ENCODE measurements around the gene NABP2.
A peak's percentile ranks its signal among the peaks of the same experiment; 100 is the strongest.

The NABP2 gene

DNA sequence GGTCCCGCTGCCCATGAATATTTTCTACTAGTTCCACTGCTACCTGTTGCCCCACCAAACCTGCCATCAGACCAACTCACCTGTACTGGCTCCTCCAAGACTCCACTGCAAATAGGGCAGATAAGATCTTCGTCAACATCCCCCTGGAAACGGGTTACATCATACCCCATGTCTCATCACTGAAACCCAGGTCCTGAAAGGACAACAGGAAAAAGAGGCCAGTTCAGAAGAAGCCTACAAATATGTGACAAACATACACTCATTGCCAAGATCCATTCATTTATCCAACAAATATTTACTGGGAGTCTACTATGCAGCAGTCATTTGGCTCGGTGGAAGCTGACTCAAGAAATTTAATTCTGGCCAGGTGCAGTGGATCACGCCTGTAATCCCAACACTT is 10.3 kb upstream of the NABP2 start:
- no peak for DNase-seq (ENCODE audit: low spot score)

DNA sequence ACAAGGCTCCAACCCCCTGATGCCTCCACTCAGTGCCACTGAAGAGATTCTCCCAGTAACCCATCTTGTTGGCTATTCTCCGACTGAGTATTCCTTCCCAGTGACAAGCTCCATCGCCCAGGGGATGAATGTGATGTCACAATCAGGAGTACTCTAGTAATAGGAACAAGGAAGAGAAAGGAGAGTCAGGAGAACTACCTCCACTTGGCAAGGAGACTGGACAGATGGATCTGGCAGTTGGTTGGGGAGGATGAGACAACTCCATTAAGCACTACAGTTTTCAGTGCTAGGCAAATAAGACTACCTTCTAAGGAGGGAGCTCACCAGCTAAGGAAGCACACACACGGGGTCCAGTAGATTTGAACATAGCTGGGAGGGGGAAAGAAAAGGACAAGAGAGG is 7.7 kb upstream of the NABP2 start:
- DNase-seq (ENCODE audit: low spot score): no peak

DNA sequence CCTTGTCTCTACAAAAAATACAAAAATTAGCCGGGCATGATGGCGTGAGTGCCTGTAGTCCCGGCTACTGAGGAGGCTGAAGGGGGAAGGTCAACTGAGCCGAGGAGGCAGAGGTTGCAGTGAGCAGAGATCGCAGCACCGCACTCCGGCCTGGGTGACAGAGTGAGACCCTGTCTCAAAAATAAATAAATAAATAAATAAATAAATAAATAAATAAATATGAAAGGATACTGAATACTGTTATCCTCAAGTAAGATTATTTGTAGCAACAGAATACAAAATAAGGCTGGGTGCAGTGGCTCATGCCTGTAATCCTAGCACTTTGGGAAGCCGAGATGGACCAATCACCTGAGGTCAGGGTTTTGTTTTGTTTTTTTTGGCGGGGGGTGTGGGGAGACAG is 4.3 kb upstream of the NABP2 start:
- no peak for DNase-seq (ENCODE audit: low spot score)

DNA sequence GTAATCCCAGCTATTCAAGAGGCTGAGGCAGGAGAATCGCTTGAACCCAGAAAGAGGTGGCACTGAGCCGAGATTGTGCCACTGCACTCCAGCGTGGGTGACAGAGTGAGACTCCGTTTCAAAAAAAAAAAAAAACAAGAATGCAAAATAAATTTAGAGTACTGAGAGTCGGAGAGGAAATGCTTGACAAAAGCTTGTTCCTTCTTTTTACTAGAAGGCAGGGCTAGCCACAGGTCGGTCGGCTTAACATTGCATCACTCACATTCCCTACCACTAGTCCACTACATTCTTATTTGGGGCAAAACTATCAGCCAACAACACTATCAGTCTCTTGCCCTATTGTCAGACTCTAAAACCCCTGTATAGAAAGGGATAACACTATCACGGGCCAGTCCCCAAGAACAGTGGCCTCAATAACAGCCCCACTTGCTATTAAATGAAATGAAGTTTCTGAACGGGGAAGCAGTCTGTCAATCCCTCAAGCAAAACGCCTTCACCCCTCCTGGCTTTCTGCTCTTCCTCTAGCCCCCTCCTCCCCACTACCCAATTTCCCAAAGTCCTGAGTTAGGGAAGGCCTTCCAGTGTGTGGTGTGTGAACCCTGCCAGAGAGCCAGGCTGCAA is 3.4 kb upstream of the NABP2 start:
- DNase-seq (ENCODE audit: low spot score): peak; percentile 72

DNA sequence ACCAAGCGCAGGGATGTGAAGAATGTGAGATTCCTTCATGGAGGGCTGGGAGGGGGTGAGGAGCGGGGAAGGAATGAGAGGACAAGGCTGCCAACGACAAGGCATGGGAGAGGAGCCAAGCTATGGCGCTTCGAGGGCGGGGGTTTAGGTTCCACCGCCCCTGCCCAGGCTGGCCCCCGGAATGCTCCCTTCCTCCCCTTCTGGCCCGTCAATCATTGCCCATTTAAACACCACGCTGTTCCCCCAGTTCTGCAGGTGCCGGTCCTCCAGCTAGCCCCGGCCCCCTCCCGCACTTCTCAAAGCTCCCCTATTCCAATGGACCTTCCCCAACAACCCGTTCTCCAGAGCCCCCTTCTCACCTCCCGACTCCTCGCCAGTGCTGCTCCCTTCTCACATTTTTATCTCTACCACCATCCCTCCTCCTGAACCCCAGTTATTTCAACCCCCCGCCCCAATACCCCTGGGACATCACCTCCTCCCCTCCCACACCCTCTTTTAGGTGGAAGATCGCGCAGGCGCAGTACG is 2.8 kb upstream of the NABP2 start:
- DNase-seq (ENCODE audit: low spot score): peak; percentile 92

DNA sequence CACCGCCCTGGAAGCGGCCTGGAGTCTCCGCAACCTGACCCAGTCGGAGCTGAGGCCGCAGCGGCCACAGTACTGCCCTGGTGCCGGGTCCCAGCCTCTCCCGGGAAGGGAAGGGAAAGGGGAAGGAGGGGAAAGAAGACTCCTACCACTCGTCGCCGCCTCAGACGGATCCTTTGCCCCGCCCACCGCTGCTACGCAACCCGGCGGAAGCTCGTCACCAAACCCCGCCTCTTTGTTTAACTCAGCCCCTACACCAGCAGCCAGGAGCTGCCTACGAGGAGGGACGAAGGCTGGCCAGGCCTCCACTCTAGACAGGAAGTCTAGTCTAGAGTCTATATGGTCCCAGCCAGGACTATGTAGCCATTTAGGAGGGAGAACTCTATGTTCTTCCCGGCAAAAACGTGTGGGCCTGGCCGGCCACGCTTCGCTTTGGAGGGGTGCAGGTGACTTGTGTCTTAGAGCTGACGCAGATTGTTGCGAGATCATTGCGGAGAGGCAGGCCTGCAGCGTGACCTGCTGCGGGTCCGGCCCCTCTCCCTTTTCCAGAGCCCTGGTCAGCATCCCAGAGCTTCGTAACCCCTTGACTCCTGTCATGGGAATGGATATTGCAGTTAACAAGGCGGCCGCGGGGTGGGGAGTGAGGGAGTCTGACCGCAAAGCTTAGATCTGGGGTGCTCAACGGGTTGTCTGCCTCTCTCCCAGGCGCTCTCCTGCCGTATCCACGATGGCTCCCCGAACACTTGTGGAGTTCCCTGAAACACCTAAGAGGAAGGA is 2.2 kb upstream of the NABP2 start, which contains the start of gene RNF41:
RNF41 (minus strand) TSS at position 166 of the 774 bp plus-strand sequence. CDS start 7,875 bp downstream, outside the sequence.
- peak; percentile 97 for DNase-seq (ENCODE audit: low spot score)

DNA sequence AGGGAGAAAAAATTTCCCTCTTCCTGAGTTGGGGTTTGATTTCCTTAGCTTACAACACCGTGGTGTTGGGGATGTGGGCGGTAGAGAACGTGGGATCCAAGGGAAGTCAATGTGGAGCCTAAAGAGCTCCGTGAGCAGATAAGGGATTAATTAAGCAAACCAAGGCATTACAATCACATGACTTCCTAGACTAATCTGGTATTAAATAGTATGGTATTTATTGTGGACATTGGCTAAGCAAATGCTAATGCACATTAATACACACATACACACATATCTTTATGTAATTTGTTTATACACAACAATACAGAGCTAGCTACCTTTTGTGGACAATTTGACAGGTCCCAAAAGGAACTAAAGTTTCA is 1.6 kb upstream of the NABP2 start:
- no peak for DNase-seq (ENCODE audit: low spot score)

DNA sequence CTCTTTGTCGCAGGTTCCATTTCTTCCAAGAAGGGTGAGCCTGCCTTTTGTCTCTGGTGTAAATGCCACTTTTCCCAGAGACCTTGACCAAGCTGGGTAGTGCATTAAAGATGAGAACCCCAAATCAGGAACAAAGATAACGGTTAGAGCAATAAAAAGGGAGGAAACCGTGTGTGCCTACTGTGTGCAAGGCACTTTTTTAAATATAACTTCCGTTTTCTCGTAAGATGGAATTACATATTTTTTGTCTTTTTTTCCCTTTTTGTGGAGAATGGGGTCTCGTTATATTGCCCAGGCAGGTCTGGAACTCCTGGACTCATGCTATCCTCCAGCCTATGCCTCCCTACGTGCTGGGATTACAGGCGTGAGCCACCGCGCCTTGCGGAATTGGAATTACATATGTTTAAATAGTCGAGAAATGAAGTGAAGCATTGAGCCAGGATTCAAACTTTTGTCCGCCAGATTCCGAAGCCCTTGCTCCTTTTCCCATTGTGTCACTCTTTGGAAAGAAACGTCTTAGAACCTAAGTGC is 506 bp upstream of the NABP2 start:
- no peak for DNase-seq (ENCODE audit: low spot score)

DNA sequence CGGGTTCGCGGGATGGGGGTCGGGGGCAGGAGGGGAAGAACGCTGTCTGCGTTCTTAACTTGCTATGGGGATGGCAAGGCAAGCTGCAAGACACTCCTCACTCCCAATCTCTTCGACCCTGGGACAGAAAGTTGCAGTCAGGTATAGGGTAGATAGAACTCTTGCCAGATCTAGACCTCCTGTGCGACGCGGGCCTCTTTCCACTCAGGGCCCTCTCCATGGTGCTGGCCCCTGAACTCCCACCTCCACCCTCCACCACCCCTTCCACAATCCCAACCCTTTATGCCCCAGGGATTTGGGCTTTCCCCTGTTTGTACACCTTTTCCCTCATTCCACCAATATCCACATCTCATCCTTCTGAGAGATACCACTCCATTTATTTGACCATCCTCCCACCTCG is 812 bp downstream of the NABP2 start:
- DNase-seq (ENCODE audit: low spot score): no peak

DNA sequence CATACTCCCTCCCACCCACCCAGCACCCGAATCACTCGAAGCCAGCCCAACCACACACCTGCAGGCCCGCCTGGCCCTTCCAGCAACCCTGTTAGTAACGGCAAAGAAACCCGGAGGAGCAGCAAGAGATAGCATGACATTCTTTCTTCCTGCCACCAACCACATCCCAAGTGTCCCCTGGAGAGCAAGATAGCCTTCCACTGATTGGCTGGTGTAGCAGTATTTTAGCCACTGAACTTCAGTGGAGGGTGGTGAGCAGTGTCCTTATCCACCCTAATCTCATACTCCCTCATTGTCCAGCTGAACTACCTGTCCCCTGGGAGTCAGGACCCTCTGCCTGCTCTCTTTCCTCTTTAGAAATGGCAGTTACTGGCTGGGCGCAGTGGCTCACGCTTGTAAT is 4.9 kb downstream of the NABP2 start:
- no peak for DNase-seq (ENCODE audit: low spot score)

DNA sequence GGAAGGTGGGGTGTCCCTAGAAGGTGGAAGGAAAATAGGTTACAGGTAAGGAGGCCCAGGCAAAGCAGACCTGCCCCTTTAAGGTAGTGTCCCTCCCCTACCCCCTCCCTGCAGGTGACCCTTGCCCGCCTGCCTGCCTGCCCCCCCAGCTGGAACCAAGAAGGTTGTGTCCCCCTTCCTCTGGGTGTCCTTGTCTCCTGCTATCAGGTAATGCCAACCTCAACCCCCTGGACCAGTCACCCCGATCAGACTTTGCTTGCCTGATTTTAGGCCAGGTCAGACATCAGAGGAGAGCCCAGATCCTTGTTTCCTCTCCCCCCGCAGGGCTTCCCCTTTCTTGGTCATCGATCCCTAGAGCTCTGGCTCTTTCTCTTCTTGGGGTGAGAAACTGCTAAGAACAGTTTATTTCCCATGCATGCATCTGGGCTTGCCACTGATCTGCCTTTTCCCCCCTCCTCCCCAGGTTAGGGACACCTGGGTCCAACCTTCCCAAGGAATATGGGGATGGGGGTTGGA is 5.8 kb downstream of the NABP2 start, which contains the start of gene SLC39A5:
SLC39A5 (plus strand) TSS at position 136 of the 516 bp plus-strand sequence. CDS start 1,224 bp downstream, outside the sequence.
- DNase-seq (ENCODE audit: low spot score): no peak

DNA sequence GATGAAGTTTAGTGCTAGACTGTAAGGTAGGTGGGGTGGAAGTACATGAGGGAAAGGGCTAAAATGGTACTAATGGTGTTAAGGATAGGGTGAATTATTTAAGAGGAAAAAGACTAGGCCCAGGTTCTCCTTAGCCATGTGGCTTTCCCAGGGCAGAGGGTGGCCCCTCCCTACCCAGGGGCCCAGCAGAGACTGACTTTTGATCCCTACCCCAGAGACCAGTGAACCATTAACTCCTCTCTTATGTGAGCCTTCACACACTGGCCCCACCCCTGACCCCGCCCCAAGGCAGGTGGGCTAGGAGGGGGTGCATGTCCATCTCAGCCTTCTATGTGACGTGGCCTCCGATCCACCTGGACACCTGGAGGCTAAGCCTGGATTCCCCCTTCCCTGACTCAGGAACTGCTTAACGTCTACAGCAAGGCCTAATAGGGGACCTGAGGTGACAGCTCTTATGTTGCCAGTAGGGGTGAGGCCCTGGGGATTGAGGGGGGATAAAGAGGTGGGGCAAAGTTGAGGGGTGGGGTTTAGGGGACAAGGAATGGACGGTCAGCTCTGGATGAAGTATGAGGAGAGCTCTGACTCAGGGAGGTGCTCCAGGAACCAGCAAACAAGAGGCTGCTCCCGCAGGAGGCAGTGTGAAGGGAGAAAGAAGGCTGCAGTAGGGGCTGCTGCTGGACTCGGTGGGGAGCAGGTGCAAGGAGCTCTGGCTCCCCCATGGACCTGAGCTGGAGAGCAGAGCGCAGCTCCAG is 6.5 kb downstream of the NABP2 start:
- no peak for DNase-seq (ENCODE audit: low spot score)

DNA sequence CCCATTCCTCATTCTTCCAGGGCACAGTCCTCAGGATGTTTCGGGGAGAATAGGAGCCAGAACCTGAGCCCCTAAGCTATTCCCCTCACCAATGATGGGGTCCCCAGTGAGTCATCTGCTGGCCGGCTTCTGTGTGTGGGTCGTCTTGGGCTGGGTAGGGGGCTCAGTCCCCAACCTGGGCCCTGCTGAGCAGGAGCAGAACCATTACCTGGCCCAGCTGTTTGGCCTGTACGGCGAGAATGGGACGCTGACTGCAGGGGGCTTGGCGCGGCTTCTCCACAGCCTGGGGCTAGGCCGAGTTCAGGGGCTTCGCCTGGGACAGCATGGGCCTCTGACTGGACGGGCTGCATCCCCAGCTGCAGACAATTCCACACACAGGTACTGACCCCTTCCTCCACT is 7.0 kb downstream of the NABP2 start:
- no peak for DNase-seq (ENCODE audit: low spot score)

DNA sequence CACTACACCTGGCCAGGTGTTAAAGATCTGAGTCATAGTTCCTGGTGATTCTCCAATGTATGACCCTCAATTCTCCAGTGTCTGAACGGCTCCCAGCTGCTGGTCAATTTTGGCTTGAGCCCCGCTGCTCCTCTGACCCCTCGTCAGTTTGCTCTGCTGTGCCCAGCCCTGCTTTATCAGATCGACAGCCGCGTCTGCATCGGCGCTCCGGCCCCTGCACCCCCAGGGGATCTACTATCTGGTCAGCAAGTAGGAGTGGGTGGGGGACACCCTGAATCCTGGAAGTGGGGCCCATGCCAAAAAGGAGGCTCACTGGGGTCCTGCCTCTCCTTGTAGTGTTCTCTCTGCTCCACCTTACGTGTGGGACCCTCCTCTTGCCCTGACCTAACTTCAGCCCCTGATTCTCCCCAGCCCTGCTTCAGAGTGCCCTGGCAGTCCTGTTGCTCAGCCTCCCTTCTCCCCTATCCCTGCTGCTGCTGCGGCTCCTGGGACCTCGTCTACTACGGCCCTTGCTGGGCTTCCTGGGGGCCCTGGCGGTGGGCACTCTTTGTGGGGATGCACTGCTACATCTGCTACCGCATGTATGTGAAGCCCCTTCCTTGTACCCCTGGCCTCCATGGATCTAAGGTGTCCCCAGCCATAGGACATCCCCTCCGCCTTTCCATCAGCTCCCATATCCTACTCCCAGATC is 10.7 kb downstream of the NABP2 start:
- no peak for DNase-seq (ENCODE audit: low spot score)

DNA sequence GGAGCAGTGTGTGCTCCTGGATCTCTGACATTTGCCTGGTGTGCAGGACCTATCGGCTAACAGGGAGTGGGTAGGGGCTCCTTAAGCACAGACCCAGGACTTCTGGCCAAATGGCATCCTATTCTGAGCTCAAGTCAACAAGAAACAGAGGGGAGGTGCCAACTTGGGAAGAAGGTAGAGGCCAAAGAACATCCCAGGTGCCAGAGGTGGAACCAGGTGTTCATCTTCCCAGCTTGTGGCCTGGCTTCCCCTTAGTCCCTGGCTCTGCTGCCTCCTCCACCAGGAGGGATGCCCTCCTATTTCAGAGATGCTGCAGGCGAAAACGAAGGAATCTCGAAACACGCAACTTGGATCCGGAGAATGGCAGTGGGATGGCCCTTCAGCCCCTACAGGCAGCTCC is 11.9 kb downstream of the NABP2 start:
- no peak for DNase-seq (ENCODE audit: low spot score)

DNA sequence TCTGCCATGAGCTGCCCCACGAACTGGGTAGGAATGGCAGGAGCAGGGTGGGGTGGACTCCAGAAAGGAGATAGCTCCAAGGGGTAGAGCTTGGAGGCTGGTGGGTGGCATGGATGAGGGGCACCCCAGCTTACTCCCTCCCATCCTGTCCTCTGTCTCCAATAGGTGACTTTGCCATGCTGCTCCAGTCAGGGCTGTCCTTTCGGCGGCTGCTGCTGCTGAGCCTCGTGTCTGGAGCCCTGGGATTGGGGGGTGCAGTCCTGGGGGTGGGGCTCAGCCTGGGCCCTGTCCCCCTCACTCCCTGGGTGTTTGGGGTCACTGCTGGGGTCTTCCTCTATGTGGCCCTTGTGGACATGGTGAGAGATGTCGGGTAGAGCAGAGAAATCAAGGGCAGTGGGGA is 12.8 kb downstream of the NABP2 start:
- DNase-seq (ENCODE audit: low spot score): no peak

DNA sequence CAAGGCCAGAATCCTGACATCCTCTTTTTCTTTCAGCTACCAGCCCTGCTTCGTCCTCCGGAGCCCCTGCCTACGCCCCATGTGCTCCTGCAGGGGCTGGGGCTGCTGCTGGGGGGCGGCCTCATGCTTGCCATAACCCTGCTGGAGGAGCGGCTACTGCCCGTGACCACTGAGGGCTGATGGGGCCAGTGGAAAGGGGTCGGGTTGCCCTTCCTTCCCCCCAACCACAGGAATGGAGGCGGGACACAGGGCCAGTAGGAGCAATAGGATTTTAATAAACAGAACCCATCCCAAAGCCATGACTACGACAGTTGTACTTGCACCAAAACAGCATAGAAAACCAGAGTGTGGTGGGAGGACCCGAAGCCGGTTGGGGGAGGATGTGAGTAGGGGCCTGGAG is 13.4 kb downstream of the NABP2 start:
- DNase-seq (ENCODE audit: low spot score): no peak

DNA sequence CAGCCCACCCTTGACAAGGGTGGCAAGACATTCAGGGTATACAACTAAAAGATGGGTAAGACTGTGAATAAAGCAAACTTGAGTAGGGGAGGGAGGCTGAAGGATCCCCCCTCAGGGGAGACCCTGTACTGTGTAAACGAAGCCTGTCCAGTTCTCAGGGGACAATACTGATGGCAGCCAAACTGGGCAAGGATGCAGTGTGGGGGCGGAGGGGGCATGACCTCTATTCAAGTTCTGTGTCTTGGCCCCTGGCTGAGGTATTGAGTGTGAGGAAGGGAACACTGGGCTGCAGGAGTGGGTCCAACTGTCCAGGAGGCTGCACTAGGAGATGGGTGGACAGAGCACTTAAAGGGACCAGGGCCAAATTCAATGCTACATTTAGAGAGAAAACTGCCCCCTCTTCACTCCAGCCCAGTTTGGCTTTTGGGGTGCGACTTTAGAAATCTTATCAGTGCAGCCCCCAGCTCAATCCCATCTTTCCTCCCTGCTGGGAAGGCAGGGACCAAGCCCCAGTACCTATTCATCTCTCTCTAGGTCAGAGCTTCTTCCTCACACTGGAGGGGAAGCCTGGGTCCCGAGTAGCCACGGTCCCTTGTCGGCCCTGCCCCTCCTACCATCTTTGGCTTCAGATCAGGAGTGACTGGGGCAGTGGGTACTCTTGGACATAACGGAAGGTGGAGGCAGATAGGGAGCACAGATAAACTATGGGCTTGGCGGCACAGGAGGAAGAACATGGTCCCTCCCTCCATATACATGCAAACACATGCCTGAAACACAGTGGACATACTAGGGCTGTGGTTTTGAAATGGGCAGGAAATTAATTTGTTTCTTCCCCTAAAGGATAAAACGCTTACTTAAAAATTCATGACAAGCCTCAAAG is 17.5 kb downstream of the NABP2 start:
- no peak for DNase-seq (ENCODE audit: low spot score)

DNA sequence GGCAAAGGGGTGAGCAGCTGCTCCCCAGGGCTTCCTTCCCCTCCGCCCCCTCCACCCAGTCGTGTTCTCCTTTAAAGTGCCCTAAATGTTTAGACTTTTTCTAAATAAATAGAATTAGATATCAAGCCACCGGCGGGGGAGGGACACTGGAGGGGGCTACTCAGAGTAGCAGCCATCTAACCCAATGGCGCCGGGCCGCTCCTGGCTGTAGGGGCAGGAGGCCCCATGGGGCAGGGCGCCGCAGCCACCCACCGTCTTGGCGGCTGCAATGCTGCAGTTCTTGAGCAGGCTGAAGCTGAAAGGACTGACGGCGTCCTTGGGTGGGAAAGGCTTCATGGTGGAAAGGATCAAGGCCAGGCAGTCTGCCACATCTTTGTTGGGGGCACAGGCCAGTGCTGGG is 18.8 kb downstream of the NABP2 start:
- no peak for DNase-seq (ENCODE audit: low spot score)

DNA sequence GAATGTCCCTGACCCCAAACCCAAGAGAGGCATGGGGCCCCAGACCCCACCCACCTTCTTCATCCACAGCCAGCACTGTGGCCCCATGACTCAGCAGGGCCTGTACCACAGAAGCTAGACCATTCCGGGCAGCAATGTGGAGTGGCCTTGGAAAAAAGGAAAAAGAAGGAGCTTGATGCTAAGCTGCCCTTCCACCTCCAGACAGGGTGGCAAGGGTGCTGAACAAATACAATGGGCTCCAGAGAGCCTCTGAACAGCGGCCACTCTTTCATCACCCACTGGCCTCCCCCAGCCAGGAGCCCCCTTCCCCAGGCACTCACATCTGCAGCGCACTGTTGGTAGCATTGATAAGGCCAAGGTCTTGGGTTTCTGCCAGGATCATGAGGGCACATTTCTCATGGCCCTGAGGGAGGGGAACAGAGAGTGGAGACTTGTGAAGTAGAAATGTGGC is 19.6 kb downstream of the NABP2 start:
- no peak for DNase-seq (ENCODE audit: low spot score)

DNA sequence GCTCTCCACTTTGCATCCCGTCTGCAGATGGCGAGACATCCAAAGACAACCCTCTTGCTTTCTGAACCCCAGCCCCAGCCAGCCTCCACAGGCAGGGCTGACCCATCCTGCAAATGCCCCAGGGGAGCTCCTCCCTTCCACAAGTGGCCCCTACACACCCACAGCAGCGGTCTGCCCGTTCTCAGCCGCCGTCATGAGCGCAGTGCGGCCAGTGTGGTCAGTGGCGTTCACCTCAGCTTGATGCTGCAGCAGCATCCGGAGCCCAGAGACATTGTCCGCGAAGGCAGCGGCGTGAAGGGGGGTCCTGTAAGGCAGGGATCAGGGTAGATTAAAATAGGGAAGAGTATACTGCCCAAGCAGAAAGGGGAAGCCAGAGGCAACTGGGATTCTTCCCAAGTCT is 20.4 kb downstream of the NABP2 start:
- DNase-seq (ENCODE audit: low spot score): no peak

Data from GM03348 (cell line).